OCI-LY3 (cell line): ENCODE data around the gene OMA1.

ENCODE experiments used
- CTCF ChIP-seq: fragments of 200-600, 300-600 bp; sonication (generic); IDR thresholded peaks from 2 replicates; pipeline ENCODE4 v1.5.1; 2014; ENCODE audit warnings: antibody characterized with exemption, low read length, low read depth
- EZH2phosphoT487 ChIP-seq: fragments of 200-600 bp; shearing (Covaris generic); IDR thresholded peaks from 2 replicates; pipeline ENCODE4 v1.6.1; 2018; ENCODE audit warnings: antibody characterized with exemption, mixed run types, low read depth

GRCh38 chr1:58434181-58434580, 112.3 kb downstream of the OMA1 start:
- no peak for TF ChIP-seq CTCF
- TF ChIP-seq EZH2phosphoT487 = no peak
